HFFc6 (cell line): ENCODE measurements around the gene ABI3BP. TPM values are rescaled to one million over a fixed set of nuclear protein-coding genes. Genes with fewer than 3 reads are reported as not detected.

ENCODE experiments used
- DNase-seq: peaks from one replicate; pipeline ENCODE4 v3.0.0-alpha.2; 2018
- H3K27ac Mint-ChIP-seq: 2 replicates; pipeline ENCODE4 v1.8.0; 2020; ENCODE audit warnings: mild to moderate bottlenecking, mixed read lengths
- H3K27me3 Mint-ChIP-seq: 2 replicates; pipeline ENCODE4 v1.8.0; 2021; ENCODE audit warnings: mild to moderate bottlenecking, moderate library complexity, mixed read lengths; ENCODE audit not compliant: insufficient read depth
- H3K36me3 Mint-ChIP-seq: 2 replicates; pipeline ENCODE4 v1.8.0; 2021; ENCODE audit warnings: low read depth, mixed read lengths
- H3K4me1 Mint-ChIP-seq: 2 replicates; pipeline ENCODE4 v1.8.0; 2020; ENCODE audit warnings: low read depth, mixed read lengths
- H3K4me3 Mint-ChIP-seq: 2 replicates; pipeline ENCODE4 v1.8.0; 2020; ENCODE audit warnings: mild to moderate bottlenecking, moderate library complexity, mixed read lengths
- H3K9me3 Mint-ChIP-seq: 2 replicates; pipeline ENCODE4 v1.8.0; 2020; ENCODE audit warnings: mild to moderate bottlenecking, mixed read lengths
- total RNA-seq, 6 experiments: library from RNA; stranded (reverse); fragmentation: NEBNext Ultra II Directional; extraction: Animal tissue kit (Norgen Biotek cat#: 25700); gene quantifications; 2 replicates in 1 of 6; 3 replicates in 5 of 6; pipeline ENCODE4 v1.2.3, GENCODE V29; 2021
- TF ChIP-seq, protein P1 (sequence below): fragments of 200-600 bp; sonication (generic); IDR thresholded peaks from 2 replicates; pipeline ENCODE4 v1.5.0; 2021; ENCODE audit warnings: antibody characterized with exemption, mild to moderate bottlenecking

The ABI3BP gene
- total RNA-seq, 6 experiments from 2014 or later, result 12.4 to 27.8 (median 24.6) TPM

DNA sequence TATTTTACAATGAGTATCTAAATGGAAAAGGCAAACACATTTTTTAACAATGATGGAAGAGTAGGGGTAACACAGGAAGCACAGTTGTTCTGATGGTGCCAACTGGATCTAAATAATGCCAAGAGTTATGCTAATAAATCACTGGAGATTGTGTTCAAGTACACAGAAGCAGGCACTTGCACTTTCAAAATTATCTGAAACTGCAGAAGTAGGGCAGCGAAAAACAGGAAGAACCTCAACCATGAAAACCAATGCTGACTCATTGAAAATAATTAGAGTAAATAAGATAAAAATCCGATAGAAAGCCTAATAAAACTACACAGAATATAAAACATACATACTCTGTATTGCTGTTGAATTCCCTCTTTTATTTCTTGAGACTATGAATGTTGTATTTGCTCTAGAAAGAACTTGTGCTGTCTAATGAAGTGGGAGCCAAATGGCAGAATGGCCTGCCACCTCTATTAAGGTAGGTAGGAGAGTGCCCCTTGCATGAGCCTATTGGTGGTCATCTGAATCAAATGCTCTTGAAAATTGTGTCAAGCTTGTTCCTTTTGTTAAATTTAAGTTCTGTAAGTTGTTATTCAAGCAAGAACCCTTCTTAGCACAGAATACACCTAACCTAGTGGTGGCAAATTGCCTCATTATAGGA lies 93.7 kb downstream of the ABI3BP start:
- DNase-seq, result peak; percentile 22
- H3K4me3 Mint-ChIP-seq, result peak overlapping the region; percentile 20; the same call in 1 of the 2 replicates
- peaks cover 10% of the 10 kb centered on the region; the same call in 1 of the 2 replicates for H3K36me3 Mint-ChIP-seq
- no peaks in the 10 kb centered on the region for H3K9me3 Mint-ChIP-seq
- peaks cover 58% of the 10 kb centered on the region for H3K4me1 Mint-ChIP-seq
- TF ChIP-seq, protein P1, sequence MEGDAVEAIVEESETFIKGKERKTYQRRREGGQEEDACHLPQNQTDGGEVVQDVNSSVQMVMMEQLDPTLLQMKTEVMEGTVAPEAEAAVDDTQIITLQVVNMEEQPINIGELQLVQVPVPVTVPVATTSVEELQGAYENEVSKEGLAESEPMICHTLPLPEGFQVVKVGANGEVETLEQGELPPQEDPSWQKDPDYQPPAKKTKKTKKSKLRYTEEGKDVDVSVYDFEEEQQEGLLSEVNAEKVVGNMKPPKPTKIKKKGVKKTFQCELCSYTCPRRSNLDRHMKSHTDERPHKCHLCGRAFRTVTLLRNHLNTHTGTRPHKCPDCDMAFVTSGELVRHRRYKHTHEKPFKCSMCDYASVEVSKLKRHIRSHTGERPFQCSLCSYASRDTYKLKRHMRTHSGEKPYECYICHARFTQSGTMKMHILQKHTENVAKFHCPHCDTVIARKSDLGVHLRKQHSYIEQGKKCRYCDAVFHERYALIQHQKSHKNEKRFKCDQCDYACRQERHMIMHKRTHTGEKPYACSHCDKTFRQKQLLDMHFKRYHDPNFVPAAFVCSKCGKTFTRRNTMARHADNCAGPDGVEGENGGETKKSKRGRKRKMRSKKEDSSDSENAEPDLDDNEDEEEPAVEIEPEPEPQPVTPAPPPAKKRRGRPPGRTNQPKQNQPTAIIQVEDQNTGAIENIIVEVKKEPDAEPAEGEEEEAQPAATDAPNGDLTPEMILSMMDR, result no peak
- peak overlapping the region; percentile 58 for H3K27ac Mint-ChIP-seq
- H3K27me3 Mint-ChIP-seq, result no peaks in the 10 kb centered on the region

DNA sequence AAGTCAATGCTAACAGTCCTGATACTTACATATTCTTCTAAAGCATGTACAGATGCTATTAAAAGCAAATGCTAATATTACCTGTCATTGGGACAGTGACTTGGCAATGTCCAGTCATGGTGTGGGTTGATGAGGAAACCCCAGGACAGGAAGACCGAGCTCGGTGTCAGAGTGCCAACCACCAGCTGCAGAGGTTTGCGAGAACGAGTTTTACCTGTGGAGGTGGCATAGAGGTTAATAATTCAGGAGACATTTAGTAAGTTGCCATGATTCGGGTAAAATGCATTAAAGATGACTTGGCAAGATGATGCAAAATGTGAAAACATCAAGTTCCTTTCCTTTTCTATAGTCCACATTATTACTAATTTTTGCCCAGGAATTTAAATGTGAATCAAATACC lies 94.5 kb downstream of the ABI3BP start:
- Mint-ChIP-seq H3K9me3 (no peaks in the 10 kb centered on the region), H3K4me3 (no peak overlapping the region), H3K27me3 (no peaks in the 10 kb centered on the region), H3K27ac (no peak overlapping the region), H3K4me1 (peaks cover 61% of the 10 kb centered on the region), H3K36me3 (peaks cover 6% of the 10 kb centered on the region; the same call in 1 of the 2 replicates)
- TF ChIP-seq, protein P1, result no peak
- DNase-seq, result no peak

DNA sequence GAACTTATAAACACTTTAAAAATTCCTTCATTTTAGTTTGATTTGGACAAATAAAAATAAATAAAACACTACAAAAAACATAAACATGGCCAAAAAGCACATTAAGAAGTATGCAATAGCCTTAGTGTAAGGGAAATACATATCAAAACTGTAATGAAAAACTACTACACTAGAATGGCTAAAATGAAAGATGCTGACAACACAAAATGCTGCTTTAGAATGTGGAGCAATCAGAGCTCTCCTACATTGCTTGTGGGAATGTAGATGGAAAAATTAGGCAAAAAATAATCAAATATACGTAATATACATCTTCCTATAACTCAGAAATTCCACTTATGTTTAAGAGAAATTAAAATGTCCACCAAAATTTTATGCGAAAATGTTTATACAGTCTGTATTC lies 96.2 kb downstream of the ABI3BP start:
- Mint-ChIP-seq H3K36me3 (peaks cover 6% of the 10 kb centered on the region; the same call in 1 of the 2 replicates), H3K4me3 (no peak overlapping the region), H3K4me1 (peaks cover 53% of the 10 kb centered on the region), H3K27me3 (peaks cover 1% of the 10 kb centered on the region; the same call in 1 of the 2 replicates), H3K27ac (no peak overlapping the region), H3K9me3 (no peaks in the 10 kb centered on the region)
- no peak for DNase-seq
- TF ChIP-seq, protein P1, result no peak

DNA sequence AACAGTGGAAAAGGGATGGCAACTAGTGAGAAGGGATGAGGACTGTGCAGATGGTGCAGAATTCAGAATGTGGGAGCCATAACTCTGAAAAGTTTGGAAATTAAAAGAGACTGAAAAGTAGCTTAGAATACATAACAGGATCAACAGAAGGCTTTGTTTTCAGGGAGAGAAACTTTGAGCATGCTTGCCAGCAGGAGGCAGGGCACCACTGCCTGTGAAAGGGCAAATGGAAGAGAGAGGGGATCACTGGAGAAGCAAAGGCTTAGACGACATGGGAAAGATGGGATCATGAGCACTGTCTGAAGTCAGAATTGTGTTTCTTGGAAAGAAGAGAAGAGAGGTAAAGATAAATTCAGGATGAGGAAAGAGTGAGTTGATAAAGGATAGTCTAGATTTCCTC lies 99.6 kb downstream of the ABI3BP start:
- TF ChIP-seq, protein P1, result peak; percentile 92
- H3K36me3 Mint-ChIP-seq, result no peaks in the 10 kb centered on the region; the same call in 1 of the 2 replicates
- peaks cover 35% of the 10 kb centered on the region for H3K4me1 Mint-ChIP-seq
- H3K9me3 Mint-ChIP-seq, result no peaks in the 10 kb centered on the region
- H3K27me3 Mint-ChIP-seq, result peaks cover 1% of the 10 kb centered on the region; the same call in 1 of the 2 replicates
- peak; percentile 42 for DNase-seq
- peak overlapping the region; percentile 5; the same call in 1 of the 2 replicates for H3K27ac Mint-ChIP-seq
- no peak overlapping the region for H3K4me3 Mint-ChIP-seq

DNA sequence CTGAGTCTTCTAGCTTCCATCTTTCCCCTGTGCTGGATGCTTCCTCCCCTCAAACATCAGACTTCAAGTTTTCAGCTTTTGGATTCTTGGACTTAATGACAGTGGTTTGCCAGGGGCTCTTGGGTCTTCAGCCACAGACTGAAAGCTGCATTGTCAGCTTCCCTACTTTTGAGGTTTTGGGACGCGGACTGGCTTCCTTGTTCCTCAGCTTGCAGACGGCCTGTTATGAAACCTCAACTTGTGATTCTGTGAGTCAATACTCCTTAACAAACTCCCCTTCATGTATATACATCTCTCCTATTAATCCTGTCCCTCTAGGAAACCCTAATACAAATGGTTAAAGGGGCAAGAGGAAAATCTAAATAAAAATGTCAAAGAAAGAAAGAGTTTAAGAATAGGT lies 100.1 kb downstream of the ABI3BP start:
- no peak for DNase-seq
- no peaks in the 10 kb centered on the region; the same call in 1 of the 2 replicates for H3K36me3 Mint-ChIP-seq
- peaks cover 31% of the 10 kb centered on the region for H3K4me1 Mint-ChIP-seq

More for the DNA sequence above, 100.1 kb downstream of the ABI3BP start:
- H3K4me3 Mint-ChIP-seq, result no peak overlapping the region
- no peaks in the 10 kb centered on the region for H3K9me3 Mint-ChIP-seq
- peaks cover 1% of the 10 kb centered on the region; the same call in 1 of the 2 replicates for H3K27me3 Mint-ChIP-seq
- TF ChIP-seq, protein P1, result no peak
- no peak overlapping the region for H3K27ac Mint-ChIP-seq
